Activated CD8-positive, alpha-beta memory T cell treated with anti-CD3 and anti-CD28 coated beads, Interleukin-2, amount 50 U/mL, for 24 hours (primary cell): ENCODE measurements around the gene DSTN.

ENCODE experiments used
- DNase-seq: peaks from one replicate; pipeline ENCODE4 v3.0.0-alpha.2; 2020; ENCODE audit errors: extremely low read depth

DSTN gene

GRCh38 chr20:17569616-17570346 lies at the start of gene DSTN:
Gene DSTN (plus strand): TSS chr20:17570075. CDS start chr20:17570209, 134 bp downstream.
- peak; percentile 60 for DNase-seq

- DNase-seq, result no peak
These were observed 49.3 kb upstream of the DSTN start for GRCh38 chr20:17520583-17520982.

GRCh38 chr20:17522528-17522927 lies 47.3 kb upstream of the DSTN start:
- no peak for DNase-seq

GRCh38 chr20:17523326-17523725 lies 46.5 kb upstream of the DSTN start:
- no peak for DNase-seq

GRCh38 chr20:17524560-17524959 lies 45.3 kb upstream of the DSTN start:
- DNase-seq, result no peak

GRCh38 chr20:17525132-17525531 lies 44.7 kb upstream of the DSTN start:
- no peak for DNase-seq

- DNase-seq, result no peak
These were observed 44.2 kb upstream of the DSTN start for GRCh38 chr20:17525650-17526049.

- no peak for DNase-seq
These were observed 40.3 kb upstream of the DSTN start for GRCh38 chr20:17529586-17529985.

- no peak for DNase-seq
These were observed 39.7 kb upstream of the DSTN start for GRCh38 chr20:17530153-17530552.

GRCh38 chr20:17530716-17531664 lies 38.9 kb upstream of the DSTN start, which contains the start of gene BFSP1:
Gene BFSP1 (minus strand): TSS chr20:17531379. CDS start chr20:17531329, 50 bp downstream.
- no peak for DNase-seq

- no peak for DNase-seq
These were observed 38.2 kb upstream of the DSTN start for GRCh38 chr20:17531665-17532025.

GRCh38 chr20:17533396-17533795 lies 36.5 kb upstream of the DSTN start:
- DNase-seq, result no peak

- no peak for DNase-seq
These were observed 35.8 kb upstream of the DSTN start for GRCh38 chr20:17534077-17534476.

- peak; percentile 36 for DNase-seq
These were observed 32.9 kb upstream of the DSTN start for GRCh38 chr20:17536944-17537444.

- DNase-seq, result no peak
These were observed 31.9 kb upstream of the DSTN start for GRCh38 chr20:17537959-17538358.

GRCh38 chr20:17538517-17539170 lies 31.2 kb upstream of the DSTN start:
- no peak for DNase-seq

- no peak for DNase-seq
These were observed 28.3 kb upstream of the DSTN start for GRCh38 chr20:17541596-17541995.

- no peak for DNase-seq
These were observed 27.9 kb upstream of the DSTN start for GRCh38 chr20:17541996-17542395.

GRCh38 chr20:17542481-17542880 lies 27.4 kb upstream of the DSTN start:
- DNase-seq, result no peak

- DNase-seq, result no peak
These were observed 26.9 kb upstream of the DSTN start for GRCh38 chr20:17542993-17543412.

- no peak for DNase-seq
These were observed 26.2 kb upstream of the DSTN start for GRCh38 chr20:17543531-17544131.

- DNase-seq, result no peak
These were observed 24.7 kb upstream of the DSTN start for GRCh38 chr20:17545127-17545526.
